CD4-positive, alpha-beta T cell (primary cell): ENCODE results near the gene ITGA5. TPM values are rescaled to one million over a fixed set of nuclear protein-coding genes. Genes with fewer than 3 reads are reported as not detected.

Experiments used
- ATAC-seq: fragments of 200-7000 bp; cut with Tn5 transposase; one replicate; pipeline ENCODE4 v1.10.0; 2022; ENCODE audit warnings: mild to moderate bottlenecking; ENCODE audit not compliant: poor library complexity
- CTCF ChIA-PET: fragments of 350-600 bp; sonication (Branson Sonifier 250); formaldehyde crosslinking; loops from one replicate; lab custom pipeline; 2021; ENCODE audit warnings: antibody characterized with exemption, inconsistent platforms; lab: Charles Lee
- POLR2A ChIA-PET: fragments of 350-600 bp; sonication (Branson Sonifier 250); formaldehyde crosslinking; loops from one replicate; lab custom pipeline; 2021; ENCODE audit warnings: antibody characterized with exemption, inconsistent platforms; lab: Charles Lee
- DNase-seq, 14 experiments: peaks; one replicate each; pipeline ENCODE4 v3.0.0-alpha.2; 2013 to 2020; ENCODE audit warnings: mixed read lengths in 2 of 14
- H3K27ac ChIP-seq, 2 donors: one replicate each; pipeline versions ENCODE4 v1.5.1 to v1.7.0; 2013; ENCODE audit warnings: low read length in 2 of 2, low read depth in 1 of 2, mild to moderate bottlenecking in 1 of 2
- H3K27me3 ChIP-seq, 2 experiments: 1 replicate in 1 of 2; 2 replicates in 1 of 2; pipeline versions ENCODE4 v1.6.1 to v1.7.0; 2013; ENCODE audit warnings: low read length in 2 of 2, control low read depth in 1 of 2, mild to moderate bottlenecking in 1 of 2, moderate library complexity in 1 of 2; ENCODE audit not compliant: insufficient read depth in 2 of 2, control insufficient read depth in 1 of 2
- H3K36me3 ChIP-seq: one replicate; pipeline ENCODE4 v1.6.1; 2013; ENCODE audit warnings: low read length, control low read depth; ENCODE audit not compliant: insufficient read depth
- H3K4me1 ChIP-seq: one replicate; pipeline ENCODE4 v1.6.1; 2013; ENCODE audit warnings: low read length, control low read depth; ENCODE audit not compliant: insufficient read depth
- H3K4me3 ChIP-seq: one replicate; pipeline ENCODE4 v1.5.1; 2013; ENCODE audit warnings: mild to moderate bottlenecking, low read length, moderate library complexity
- H3K9me3 ChIP-seq, 2 experiments: 1 replicate in 1 of 2; 2 replicates in 1 of 2; pipeline versions ENCODE4 v1.6.1 to v1.7.0; 2013; ENCODE audit warnings: low read length in 2 of 2, mild to moderate bottlenecking in 2 of 2, control low read depth in 1 of 2, moderate library complexity in 1 of 2; ENCODE audit not compliant: control insufficient read depth in 1 of 2, insufficient read depth in 1 of 2
- H3K27ac Mint-ChIP-seq: one replicate; pipeline ENCODE4 v1.8.0; 2020; ENCODE audit warnings: mixed read lengths
- H3K27me3 Mint-ChIP-seq: one replicate; pipeline ENCODE4 v1.8.0; 2021; ENCODE audit warnings: mixed read lengths
- H3K36me3 Mint-ChIP-seq: one replicate; pipeline ENCODE4 v1.8.0; 2021; ENCODE audit warnings: low read depth, mixed read lengths
- H3K4me1 Mint-ChIP-seq: one replicate; pipeline ENCODE4 v1.8.0; 2021; ENCODE audit warnings: low read depth, mixed read lengths
- H3K4me3 Mint-ChIP-seq: one replicate; pipeline ENCODE4 v1.8.0; 2020; ENCODE audit warnings: mild to moderate bottlenecking, mixed read lengths
- H3K9me3 Mint-ChIP-seq: one replicate; pipeline ENCODE4 v1.8.0; 2020; ENCODE audit warnings: mixed read lengths
- CTCF ChIP-seq: fragments of 200-600 bp; IDR thresholded peaks from one replicate; pipeline ENCODE4 v1.8.0; 2022; ENCODE audit warnings: antibody characterized with exemption, mild to moderate bottlenecking
- intact Hi-C, 2 experiments: fragments of 100-400 bp; cut with DNase I in 1 of 2; cut with micrococcal nuclease in 1 of 2; formaldehyde crosslinking; loops; one replicate each; pipeline versions ENCODE4 v1.15.1 to v1.9.0; 2023 to 2025; cut with DNase I, micrococcal nuclease
- total RNA-seq, 174 experiments: library from RNA in 2 of 174; stranded (reverse) in 2 of 174; gene quantifications; one replicate each; pipeline ENCODE4 v1.2.3 and lab custom pipeline; 2021 to 2026

The ITGA5 gene
- total RNA-seq, 2 experiments from 2014 or later: 143 to 159 TPM

GRCh38 chr12:54439096-54439495 lies 20.0 kb upstream of the ITGA5 start:
- TF ChIP-seq CTCF: no peak
- no peak overlapping the region for H3K27ac ChIP-seq
- H3K27ac Mint-ChIP-seq: no peak overlapping the region
- POLR2A ChIA-PET: interaction anchor here (0.8 to 5.3 kb wide), 5 partner anchors 20 to 80 kb away, joined by 3 to 61 read pairs (median 3); partner anchors contain the start of gene ITGA5
- CTCF ChIA-PET: interaction anchor here (0.6 to 6.3 kb wide), 16 partner anchors 12 to 71 kb away, joined by 3 to 153 read pairs (median 5); partner anchors contain the start of genes ITGA5 and NCKAP1L
- no peaks in the 10 kb centered on the region for H3K36me3 ChIP-seq
- no peaks in the 10 kb centered on the region for H3K9me3 ChIP-seq
- H3K4me1 Mint-ChIP-seq: peaks cover 5% of the 10 kb centered on the region
- ATAC-seq (no peak), DNase-seq (no peak)
- H3K27me3 ChIP-seq: no peaks in the 10 kb centered on the region
- intact Hi-C loops: loop anchor here (1.0 kb wide), 1 partner anchor 40 kb away; no protein-coding TSS in a partner anchor
- no peaks in the 10 kb centered on the region for H3K9me3 Mint-ChIP-seq
- no peaks in the 10 kb centered on the region for H3K36me3 Mint-ChIP-seq
- H3K4me3 Mint-ChIP-seq: no peak overlapping the region
- no peak overlapping the region for H3K4me3 ChIP-seq
- H3K27me3 Mint-ChIP-seq: peaks cover 6% of the 10 kb centered on the region
- peaks cover 4% of the 10 kb centered on the region for H3K4me1 ChIP-seq

- Mint-ChIP-seq H3K9me3 (no peaks in the 10 kb centered on the region), H3K4me1 (peaks cover 6% of the 10 kb centered on the region)
- ATAC-seq: no peak
These were observed 19.5 kb upstream of the ITGA5 start for GRCh38 chr12:54438517-54438916.

GRCh38 chr12:54437697-54438096 lies 18.6 kb upstream of the ITGA5 start:
- H3K4me3 ChIP-seq: no peak overlapping the region
- H3K27me3 ChIP-seq: no peaks in the 10 kb centered on the region
- H3K27ac ChIP-seq: no peak overlapping the region
- Mint-ChIP-seq H3K27me3 (peaks cover 6% of the 10 kb centered on the region), H3K9me3 (no peaks in the 10 kb centered on the region), H3K4me1 (peaks cover 14% of the 10 kb centered on the region), H3K27ac (no peak overlapping the region), H3K36me3 (no peaks in the 10 kb centered on the region), H3K4me3 (no peak overlapping the region)
- no peaks in the 10 kb centered on the region for H3K9me3 ChIP-seq
- intact Hi-C loops: no loop called here
- DNase-seq: no peak
- CTCF ChIA-PET: interaction anchor here (0.9 to 6.3 kb wide), 4 partner anchors 22 to 51 kb away, joined by 3 to 153 read pairs (median 6); no protein-coding TSS in a partner anchor
- POLR2A ChIA-PET: interaction anchor here (1.0 to 5.3 kb wide), 2 partner anchors 36 to 39 kb away, joined by 3 to 61 read pairs; no protein-coding TSS in a partner anchor
- no peak for ATAC-seq
- TF ChIP-seq CTCF: no peak
- peaks cover 8% of the 10 kb centered on the region for H3K4me1 ChIP-seq
- H3K36me3 ChIP-seq: no peaks in the 10 kb centered on the region

More at GRCh38 chr12:54438517-54438916, 19.5 kb upstream of the ITGA5 start:
- intact Hi-C loops: no loop called here
- Histone ChIP-seq H3K9me3 (no peaks in the 10 kb centered on the region), H3K4me3 (no peak overlapping the region), H3K27me3 (no peaks in the 10 kb centered on the region), H3K4me1 (peaks cover 4% of the 10 kb centered on the region), H3K36me3 (no peaks in the 10 kb centered on the region), H3K27ac (no peak overlapping the region)
- CTCF ChIA-PET: interaction anchor here (1.2 to 6.3 kb wide), 8 partner anchors 13 to 51 kb away, joined by 3 to 153 read pairs (median 8); no protein-coding TSS in a partner anchor
- POLR2A ChIA-PET: interaction anchor here (0.8 to 5.3 kb wide), 5 partner anchors 19 to 79 kb away, joined by 3 to 61 read pairs (median 3); partner anchors contain the start of gene ITGA5
- DNase-seq: no peak
- no peak for TF ChIP-seq CTCF
- no peaks in the 10 kb centered on the region for H3K36me3 Mint-ChIP-seq
- no peak overlapping the region for H3K27ac Mint-ChIP-seq
- H3K27me3 Mint-ChIP-seq: peaks cover 6% of the 10 kb centered on the region
- no peak overlapping the region for H3K4me3 Mint-ChIP-seq
